ENCODE measurements around the gene OPN5.

OPN5 gene

GRCh38 chr6:47801984-47802383 is 20.2 kb downstream of the OPN5 start:
- no peak for DNase-seq (ENCODE audit: extremely low read depth, low read depth)
- no peak for TF ChIP-seq CTCF (IDR thresholded peaks at IDR 0.05; ENCODE audit: low read depth, low read length, missing control alignments)
- no peak overlapping the region for H3K4me3 ChIP-seq (replicated peaks; ENCODE audit: low read depth, low read length)

- no peak for DNase-seq (ENCODE audit: extremely low read depth, low read depth)
- TF ChIP-seq CTCF (IDR thresholded peaks at IDR 0.05; ENCODE audit: low read depth, low read length, missing control alignments) = no peak
- H3K4me3 ChIP-seq (replicated peaks; ENCODE audit: low read depth, low read length) = no peak overlapping the region
Observed at GRCh38 chr6:47804821-47805220, 23.0 kb downstream of the OPN5 start.

GRCh38 chr6:47809873-47810272 is 28.0 kb downstream of the OPN5 start:
- H3K4me3 ChIP-seq (replicated peaks; ENCODE audit: low read depth, low read length) = no peak overlapping the region
- no peak for DNase-seq (ENCODE audit: extremely low read depth, low read depth)
- no peak for TF ChIP-seq CTCF (IDR thresholded peaks at IDR 0.05; ENCODE audit: low read depth, low read length, missing control alignments)

- no peak for TF ChIP-seq CTCF (IDR thresholded peaks at IDR 0.05; ENCODE audit: low read depth, low read length, missing control alignments)
- H3K4me3 ChIP-seq (replicated peaks; ENCODE audit: low read depth, low read length) = no peak overlapping the region
- no peak for DNase-seq (ENCODE audit: extremely low read depth, low read depth)
Observed at GRCh38 chr6:47810885-47811284, 29.1 kb downstream of the OPN5 start.

- no peak for TF ChIP-seq CTCF (IDR thresholded peaks at IDR 0.05; ENCODE audit: low read depth, low read length, missing control alignments)
- H3K4me3 ChIP-seq (replicated peaks; ENCODE audit: low read depth, low read length) = no peak overlapping the region
- no peak for DNase-seq (ENCODE audit: extremely low read depth, low read depth)
Observed at GRCh38 chr6:47811443-47811842, 29.6 kb downstream of the OPN5 start.

GRCh38 chr6:47817749-47818148 is 35.9 kb downstream of the OPN5 start:
- TF ChIP-seq CTCF (IDR thresholded peaks at IDR 0.05; ENCODE audit: low read depth, low read length, missing control alignments) = no peak
- no peak overlapping the region for H3K4me3 ChIP-seq (replicated peaks; ENCODE audit: low read depth, low read length)
- DNase-seq (ENCODE audit: extremely low read depth, low read depth) = no peak

- no peak for DNase-seq (ENCODE audit: extremely low read depth, low read depth)
- TF ChIP-seq CTCF (IDR thresholded peaks at IDR 0.05; ENCODE audit: low read depth, low read length, missing control alignments) = no peak
- H3K4me3 ChIP-seq (replicated peaks; ENCODE audit: low read depth, low read length) = no peak overlapping the region
Observed at GRCh38 chr6:47819461-47819860, 37.6 kb downstream of the OPN5 start.

All from HFF-Myc (cell line).